ENCODE measurements around the gene HIVEP1. TPM values are rescaled to one million over a fixed set of nuclear protein-coding genes. Genes with fewer than 3 reads are reported as not detected.
A peak's percentile ranks its signal among the peaks of the same experiment; 100 is the strongest.

Gene HIVEP1
- total RNA-seq, 1 donor: 21.8 TPM

DNA sequence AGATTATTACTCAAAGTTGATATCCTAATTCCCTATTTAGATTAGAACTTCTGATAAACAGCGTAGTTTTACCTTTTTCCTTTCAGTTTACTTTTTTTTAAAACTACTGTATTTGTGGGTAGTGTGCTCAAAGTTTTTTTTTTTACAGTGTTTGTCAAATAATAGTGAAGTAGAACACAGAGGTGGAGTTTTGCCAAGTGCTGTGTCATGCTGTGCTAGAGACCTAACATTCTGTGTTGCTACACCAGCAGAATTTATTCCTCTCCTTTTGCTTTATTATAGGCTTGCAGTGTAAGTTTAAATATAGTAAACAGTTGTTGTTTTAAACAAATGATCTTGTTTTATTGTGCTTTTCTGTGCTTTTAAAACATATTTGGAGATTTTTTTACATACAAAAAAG lies 125.4 kb downstream of the HIVEP1 start:
- no peak overlapping the region for H3K4me3 ChIP-seq (ENCODE audit: low read depth, low read length)
- DNase-seq (ENCODE audit: low read depth): peak; percentile 90
- TF ChIP-seq, protein P1, sequence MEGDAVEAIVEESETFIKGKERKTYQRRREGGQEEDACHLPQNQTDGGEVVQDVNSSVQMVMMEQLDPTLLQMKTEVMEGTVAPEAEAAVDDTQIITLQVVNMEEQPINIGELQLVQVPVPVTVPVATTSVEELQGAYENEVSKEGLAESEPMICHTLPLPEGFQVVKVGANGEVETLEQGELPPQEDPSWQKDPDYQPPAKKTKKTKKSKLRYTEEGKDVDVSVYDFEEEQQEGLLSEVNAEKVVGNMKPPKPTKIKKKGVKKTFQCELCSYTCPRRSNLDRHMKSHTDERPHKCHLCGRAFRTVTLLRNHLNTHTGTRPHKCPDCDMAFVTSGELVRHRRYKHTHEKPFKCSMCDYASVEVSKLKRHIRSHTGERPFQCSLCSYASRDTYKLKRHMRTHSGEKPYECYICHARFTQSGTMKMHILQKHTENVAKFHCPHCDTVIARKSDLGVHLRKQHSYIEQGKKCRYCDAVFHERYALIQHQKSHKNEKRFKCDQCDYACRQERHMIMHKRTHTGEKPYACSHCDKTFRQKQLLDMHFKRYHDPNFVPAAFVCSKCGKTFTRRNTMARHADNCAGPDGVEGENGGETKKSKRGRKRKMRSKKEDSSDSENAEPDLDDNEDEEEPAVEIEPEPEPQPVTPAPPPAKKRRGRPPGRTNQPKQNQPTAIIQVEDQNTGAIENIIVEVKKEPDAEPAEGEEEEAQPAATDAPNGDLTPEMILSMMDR (IDR thresholded peaks at IDR 0.05; ENCODE audit: insufficient read depth, low read length): no peak

DNA sequence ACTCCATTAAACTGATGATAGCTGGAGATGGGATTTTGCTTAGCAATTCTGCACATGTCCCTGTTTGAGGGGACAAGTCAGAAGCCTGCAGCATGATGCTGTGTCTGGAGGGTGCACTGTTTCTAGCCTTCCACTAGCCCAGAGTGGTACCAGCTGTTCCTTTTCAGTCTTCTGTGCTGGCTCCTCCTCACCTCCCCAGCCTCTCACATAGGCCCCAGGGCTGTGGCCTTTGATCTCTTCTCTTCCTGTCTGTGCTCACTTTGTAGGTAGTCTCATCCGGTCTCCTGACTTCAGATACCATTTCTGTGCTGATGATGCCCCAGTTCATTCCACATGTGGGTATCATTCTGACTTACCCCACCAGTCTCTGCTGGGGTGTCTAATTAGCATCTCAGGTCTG lies 126.3 kb downstream of the HIVEP1 start:
- no peak for DNase-seq (ENCODE audit: low read depth)
- H3K4me3 ChIP-seq (ENCODE audit: low read depth, low read length): no peak overlapping the region
- TF ChIP-seq, protein P1 (IDR thresholded peaks at IDR 0.05; ENCODE audit: insufficient read depth, low read length): no peak

DNA sequence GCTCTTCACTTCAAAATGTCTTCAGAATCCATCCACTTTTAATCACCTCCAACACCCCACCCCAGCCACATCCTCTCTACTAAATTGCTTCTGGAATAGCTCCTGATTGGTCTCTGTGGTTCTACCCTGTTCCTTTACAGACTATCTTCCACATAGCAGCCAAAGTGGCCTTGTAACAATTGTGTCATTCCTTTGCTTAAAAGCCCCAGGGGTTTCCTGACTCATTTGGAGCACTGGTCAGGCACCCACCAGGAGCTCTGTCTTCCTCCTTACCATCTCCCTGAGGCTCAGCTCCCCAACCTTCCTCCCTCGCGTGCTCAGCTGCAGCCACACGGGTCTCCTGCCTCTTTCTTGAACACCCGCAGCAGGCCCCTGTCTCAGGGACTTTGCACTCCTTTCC lies 126.8 kb downstream of the HIVEP1 start:
- TF ChIP-seq, protein P1 (IDR thresholded peaks at IDR 0.05; ENCODE audit: insufficient read depth, low read length): no peak
- H3K4me3 ChIP-seq (ENCODE audit: low read depth, low read length): no peak overlapping the region
- no peak for DNase-seq (ENCODE audit: low read depth)

DNA sequence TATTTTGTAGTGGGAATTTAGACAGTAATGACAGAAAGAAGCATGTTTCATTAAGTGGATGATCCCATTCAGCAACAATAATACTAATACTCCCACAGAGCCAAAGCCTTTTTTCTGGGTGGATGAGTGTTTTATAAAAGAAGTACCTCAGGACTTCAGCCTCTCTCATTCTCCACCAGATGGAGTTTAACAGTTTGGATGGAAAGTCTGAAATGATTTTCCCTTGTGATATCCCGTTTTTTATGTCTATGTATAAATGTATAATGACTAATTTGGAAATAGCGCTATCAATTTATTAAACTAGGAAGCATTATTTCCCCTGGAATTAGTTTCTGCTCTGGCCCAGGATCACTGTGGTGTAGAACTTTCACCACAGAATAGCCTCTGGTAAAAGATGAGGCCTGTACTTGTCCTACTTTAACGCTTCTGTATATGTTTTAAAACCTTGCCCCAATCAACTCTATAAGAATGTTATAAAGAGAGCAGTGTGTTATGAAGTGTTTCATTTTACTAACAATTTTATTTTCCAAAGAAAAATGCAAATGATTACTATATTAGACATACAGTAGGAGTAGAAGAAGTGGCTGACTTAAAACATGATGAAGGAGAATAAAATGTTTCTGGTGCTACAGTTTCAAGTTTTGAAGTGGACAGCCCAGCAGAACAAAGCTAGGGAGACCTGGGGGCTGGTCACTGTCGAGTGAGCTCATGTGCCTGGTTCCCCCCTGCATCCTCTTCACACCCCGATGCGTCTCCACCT lies 135.6 kb downstream of the HIVEP1 start:
- TF ChIP-seq, protein P1 (IDR thresholded peaks at IDR 0.05; ENCODE audit: insufficient read depth, low read length): peak; percentile 39
- H3K4me3 ChIP-seq (ENCODE audit: low read depth, low read length): no peak overlapping the region
- DNase-seq (ENCODE audit: low read depth): peak; percentile 27

DNA sequence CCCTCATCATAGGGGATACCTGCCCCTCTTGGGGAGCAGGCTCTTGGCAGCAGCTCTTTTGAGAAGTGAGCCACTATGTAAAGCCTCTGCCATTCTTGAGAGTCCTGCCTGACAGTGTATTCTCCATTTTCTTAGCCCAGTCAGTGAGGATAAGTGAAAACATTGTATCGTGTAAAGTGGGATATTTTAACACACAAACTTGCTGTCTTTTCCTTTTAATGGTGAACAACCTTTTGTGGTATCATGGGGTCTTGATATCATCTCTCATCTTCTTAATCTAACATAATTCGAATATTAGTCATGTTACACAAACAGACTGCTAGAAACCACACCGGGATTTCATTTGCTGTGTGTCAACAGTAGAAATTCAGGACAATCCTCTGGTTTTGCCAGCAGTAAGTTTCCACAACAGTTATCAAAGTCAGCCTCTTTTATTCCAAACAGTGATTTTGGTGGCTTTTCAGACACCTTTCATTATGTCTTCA lies 136.2 kb downstream of the HIVEP1 start:
- TF ChIP-seq, protein P1 (IDR thresholded peaks at IDR 0.05; ENCODE audit: insufficient read depth, low read length): no peak
- H3K4me3 ChIP-seq (ENCODE audit: low read depth, low read length): no peak overlapping the region
- peak; percentile 52 for DNase-seq (ENCODE audit: low read depth)

DNA sequence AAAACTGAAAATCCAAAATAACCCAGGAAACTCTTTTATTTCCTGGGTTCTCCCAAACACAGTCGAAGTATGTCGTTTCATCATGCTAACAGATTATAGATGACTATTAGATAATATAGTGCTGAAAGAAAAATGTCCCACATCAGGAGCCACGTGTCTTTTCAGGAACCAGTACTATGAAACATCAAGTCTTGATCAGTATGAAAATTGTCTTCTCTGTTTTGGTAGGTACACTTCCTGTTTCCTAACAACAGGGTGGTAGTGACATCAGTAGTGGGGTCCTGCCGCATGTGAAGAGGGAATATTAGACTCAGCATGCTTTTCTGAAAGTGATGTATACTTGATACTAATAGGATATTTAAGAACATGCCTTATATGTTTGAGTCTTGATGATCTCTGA lies 136.7 kb downstream of the HIVEP1 start:
- DNase-seq (ENCODE audit: low read depth): no peak
- TF ChIP-seq, protein P1 (IDR thresholded peaks at IDR 0.05; ENCODE audit: insufficient read depth, low read length): no peak
- H3K4me3 ChIP-seq (ENCODE audit: low read depth, low read length): no peak overlapping the region
